H9 (cell line): ENCODE data around the gene RINT1. TPM values are rescaled to one million over a fixed set of nuclear protein-coding genes. Genes with fewer than 3 reads are reported as not detected.

Source experiments
- DNase-seq: peaks from one replicate; pipeline ENCODE4 v3.0.0-alpha.2; 2017
- H2AFZ ChIP-seq: one replicate; pipeline ENCODE4 v1.6.1; 2013; ENCODE audit warnings: mild to moderate bottlenecking, low read length, control low read depth, moderate library complexity
- H2AK5ac ChIP-seq: 2 replicates; pipeline ENCODE4 v1.6.1; 2013; ENCODE audit warnings: low read length, control low read depth, mixed read lengths; ENCODE audit not compliant: insufficient read length
- H2BK120ac ChIP-seq: one replicate; pipeline ENCODE4 v1.6.1; 2013; ENCODE audit warnings: low read depth, mild to moderate bottlenecking, low read length, control low read depth, inconsistent platforms; ENCODE audit not compliant: poor library complexity, severe bottlenecking
- H2BK12ac ChIP-seq: 2 replicates; pipeline ENCODE4 v1.6.1; 2013; ENCODE audit warnings: low read length, control low read depth, mixed read lengths, low read depth; ENCODE audit not compliant: insufficient read length
- H2BK15ac ChIP-seq: 2 replicates; pipeline ENCODE4 v1.6.1; 2013; ENCODE audit warnings: low read depth, low read length, control low read depth
- H2BK20ac ChIP-seq: one replicate; pipeline ENCODE4 v1.6.1; 2013; ENCODE audit warnings: low read depth, mild to moderate bottlenecking, low read length, control low read depth, inconsistent platforms; ENCODE audit not compliant: poor library complexity, severe bottlenecking
- H2BK5ac ChIP-seq: 2 replicates; pipeline ENCODE4 v1.6.1; 2013; ENCODE audit warnings: low read length, control low read depth, mixed read lengths; ENCODE audit not compliant: insufficient read length
- H3K14ac ChIP-seq: 2 replicates; pipeline ENCODE4 v1.6.1; 2013; ENCODE audit warnings: low read length, control low read depth; ENCODE audit not compliant: insufficient read depth
- H3K18ac ChIP-seq: 2 replicates; pipeline ENCODE4 v1.6.1; 2013; ENCODE audit warnings: low read depth, mild to moderate bottlenecking, mixed read lengths, low read length, control low read depth; ENCODE audit not compliant: insufficient read length
- H3K23ac ChIP-seq: 2 replicates; pipeline ENCODE4 v1.6.1; 2013; ENCODE audit warnings: low read length, control low read depth, mixed read lengths, low read depth; ENCODE audit not compliant: insufficient read length
- H3K23me2 ChIP-seq: 2 replicates; pipeline ENCODE4 v1.6.1; 2013; ENCODE audit warnings: low read depth, mild to moderate bottlenecking, mixed read lengths, low read length, control low read depth; ENCODE audit not compliant: insufficient read length, poor library complexity, severe bottlenecking
- H3K27ac ChIP-seq: 2 replicates; pipeline ENCODE4 v1.5.1; 2013; ENCODE audit warnings: low read length, control low read depth, mixed read lengths, low read depth; ENCODE audit not compliant: insufficient read length
- H3K27me3 ChIP-seq: 2 replicates; pipeline ENCODE4 v1.6.1; 2013; ENCODE audit warnings: low read length, control low read depth, inconsistent platforms; ENCODE audit not compliant: insufficient read depth
- H3K4ac ChIP-seq: 2 replicates; pipeline ENCODE4 v1.6.1; 2013; ENCODE audit warnings: low read depth, mild to moderate bottlenecking, control low read depth, inconsistent platforms, low read length, moderate library complexity
- H3K4me1 ChIP-seq: 2 replicates; pipeline ENCODE4 v1.6.1; 2013; ENCODE audit warnings: low read length, control low read depth, inconsistent platforms; ENCODE audit not compliant: insufficient read depth
- H3K4me2 ChIP-seq: 2 replicates; pipeline ENCODE4 v1.6.1; 2013; ENCODE audit warnings: low read length, control low read depth, mixed read lengths; ENCODE audit not compliant: insufficient read length, insufficient read depth
- H3K56ac ChIP-seq: 2 replicates; pipeline ENCODE4 v1.6.1; 2013; ENCODE audit warnings: low read depth, mild to moderate bottlenecking, mixed read lengths, low read length, control low read depth; ENCODE audit not compliant: insufficient read length
- H3K79me1 ChIP-seq: 2 replicates; pipeline ENCODE4 v1.6.1; 2013; ENCODE audit warnings: low read depth, mild to moderate bottlenecking, moderate library complexity, low read length, control low read depth, inconsistent platforms; ENCODE audit not compliant: insufficient read depth, poor library complexity, severe bottlenecking
- H3K79me2 ChIP-seq: 2 replicates; pipeline ENCODE4 v1.6.1; 2013; ENCODE audit warnings: low read length, control low read depth, inconsistent platforms; ENCODE audit not compliant: insufficient read depth
- H3K9ac ChIP-seq: 2 replicates; pipeline ENCODE4 v1.6.1; 2013; ENCODE audit warnings: low read length, control low read depth, mixed read lengths; ENCODE audit not compliant: insufficient read length; ENCODE audit errors: extremely low read depth
- H3K9me3 ChIP-seq: one replicate; pipeline ENCODE4 v1.6.1; 2013; ENCODE audit warnings: low read depth, low read length, inconsistent platforms; ENCODE audit not compliant: control insufficient read depth
- H3T11ph ChIP-seq: one replicate; pipeline ENCODE4 v1.6.1; 2013; ENCODE audit warnings: mild to moderate bottlenecking, low read length, control low read depth, inconsistent platforms
- H4K20me1 ChIP-seq: one replicate; pipeline ENCODE4 v1.6.1; 2013; ENCODE audit not compliant: control insufficient read depth, insufficient read length, insufficient read depth
- H4K5ac ChIP-seq: 2 replicates; pipeline ENCODE4 v1.6.1; 2013; ENCODE audit warnings: low read depth, mild to moderate bottlenecking, mixed read lengths, low read length, control low read depth; ENCODE audit not compliant: insufficient read length
- H4K8ac ChIP-seq: replicated peaks from 2 replicates; pipeline ENCODE4 v1.6.1; 2013; ENCODE audit warnings: low read length, control low read depth, mixed read lengths, low read depth; ENCODE audit not compliant: insufficient read length
- H4K91ac ChIP-seq: 2 replicates; pipeline ENCODE4 v1.6.1; 2013; ENCODE audit warnings: low read depth, mild to moderate bottlenecking, moderate library complexity, mixed read lengths, low read length, control low read depth; ENCODE audit not compliant: insufficient read length
- H3K27ac Mint-ChIP-seq, 3 experiments: 2 replicates in 2 of 3; 3 replicates in 1 of 3; pipeline ENCODE4 v1.8.0; 2020 to 2021; ENCODE audit warnings: mixed read lengths in 3 of 3, mild to moderate bottlenecking in 1 of 3, moderate library complexity in 1 of 3
- H3K27me3 Mint-ChIP-seq: 2 replicates; pipeline ENCODE4 v1.8.0; 2021; ENCODE audit warnings: low read depth, mild to moderate bottlenecking, moderate library complexity, mixed read lengths
- H3K36me3 Mint-ChIP-seq, 3 experiments: 2 replicates in 2 of 3; 3 replicates in 1 of 3; pipeline ENCODE4 v1.8.0; 2020 to 2021; ENCODE audit warnings: low read depth in 3 of 3, mixed read lengths in 3 of 3; ENCODE audit not compliant: insufficient read depth in 1 of 3
- H3K4me1 Mint-ChIP-seq, 2 experiments: 2 replicates each; pipeline ENCODE4 v1.8.0; 2020; ENCODE audit warnings: mixed read lengths in 2 of 2
- H3K4me3 Mint-ChIP-seq, 2 experiments: 2 replicates in 1 of 2; 3 replicates in 1 of 2; pipeline ENCODE4 v1.8.0; 2020 to 2021; ENCODE audit warnings: mild to moderate bottlenecking in 2 of 2, mixed read lengths in 2 of 2, moderate library complexity in 1 of 2
- H3K9me3 Mint-ChIP-seq, 2 experiments: 2 replicates in 1 of 2; 3 replicates in 1 of 2; pipeline ENCODE4 v1.8.0; 2020; ENCODE audit warnings: mild to moderate bottlenecking in 2 of 2, mixed read lengths in 2 of 2, moderate library complexity in 1 of 2
- CTCF ChIP-seq: fragments of 200-600 bp; sonication (generic); conservative IDR thresholded peaks from 3 replicates; pipeline ENCODE4 v1.8.0; 2021; ENCODE audit warnings: antibody characterized with exemption, mild to moderate bottlenecking
- WGBS: extraction: QIAGEN DNeasy Blood & Tissue Kit; methylation state at CpG from one replicate; pipeline ENCODE4 v1.1.7; 2013; ENCODE audit warnings: missing lambda C conversion rate, low lambda C conversion rate, mixed read lengths; ENCODE audit not compliant: insufficient read length; ENCODE audit errors: extremely low coverage; 5-methylcytosine and 5-hydroxymethylcytosine counted together
- total RNA-seq: library from RNA; stranded (reverse); gene quantifications from 2 replicates; pipeline ENCODE4 v1.2.1, GENCODE V29; 2021

RINT1 gene
- total RNA-seq, 1 experiment from 2014 or later: 21.5 TPM

- Histone ChIP-seq H3K4me1 (0 out of 2 replicates have a peak, but pooled peaks cover 2% of the 10 kb centered on the region), H3K9ac (no peak overlapping the region), H3K56ac (no peak overlapping the region), H3K18ac (no peak overlapping the region), H3K4ac (no peak overlapping the region), H3T11ph (no peak overlapping the region), H2BK5ac (no peak overlapping the region), H3K27ac (no peak overlapping the region), H4K8ac (no peak overlapping the region), H4K91ac (no peak overlapping the region), H3K23ac (no peak overlapping the region), H2AK5ac (no peak overlapping the region), H2BK12ac (no peak overlapping the region), H3K23me2 (peaks cover 4% of the 10 kb centered on the region), H3K79me2 (no peaks in the 10 kb centered on the region), H3K79me1 (no peaks in the 10 kb centered on the region), H3K14ac (no peak overlapping the region), H2AFZ (no peak overlapping the region), H2BK20ac (no peak overlapping the region), H4K20me1 (no peaks in the 10 kb centered on the region), H3K4me2 (no peak overlapping the region), H4K5ac (no peak overlapping the region), H2BK15ac (no peak overlapping the region), H3K9me3 (no peaks in the 10 kb centered on the region), H3K27me3 (no peaks in the 10 kb centered on the region), H2BK120ac (no peak overlapping the region)
- no peak for TF ChIP-seq CTCF
- no CpG with 5 or more reads among the region's 20 CpGs for WGBS
- Mint-ChIP-seq H3K4me1 (peaks cover 12 to 16% of the 10 kb centered on the region in 2 experiments), H3K27ac (no peak overlapping the region), H3K27me3 (no peaks in the 10 kb centered on the region), H3K36me3 (peaks cover 0 to 7% (median 0%) of the 10 kb centered on the region in 3 experiments; a peak in 2 of 7 replicates), H3K9me3 (no peaks in the 10 kb centered on the region), H3K4me3 (no peak overlapping the region)
- no peak for DNase-seq
Measured at GRCh38 chr7:105530546-105530945, 1.5 kb upstream of the RINT1 start.
